K562 (cell line): ENCODE results near the gene ZDHHC1. TPM values are rescaled to one million over a fixed set of nuclear protein-coding genes. Genes with fewer than 3 reads are reported as not detected.

Experiments used
- ATAC-seq: fragments of 200-7000 bp; cut with Tn5 transposase; 3 replicates; pipeline ENCODE4 v1.9.1; 2020; ENCODE audit warnings: moderate library complexity
- BruUV-seq: library from RNA; stranded (reverse); fragments of 400-500 nt; replicated peaks from 2 replicates; lab custom pipeline; 2021; lab: Mats Ljungman, UMichigan
- CTCF ChIA-PET: fragments of 300-600 bp; formaldehyde crosslinking; extraction: SDS; loops from one replicate; lab custom pipeline; 2021; ENCODE audit warnings: low intra/inter-chr PET ratio; lab: Yijun Ruan, JAX
- POLR2A ChIA-PET: fragments of 300-600, 350-650 bp; sonication (Branson Sonifier 250); formaldehyde crosslinking; extraction: SDS; loops from one replicate; lab custom pipeline; 2021; ENCODE audit warnings: antibody characterized with exemption, inconsistent platforms; lab: Yijun Ruan, JAX
- DNase-seq, 4 experiments: peaks; one replicate each; pipeline versions ENCODE4 v3.0.0 to v3.0.0-alpha.2; 2011 to 2018; ENCODE audit warnings: low spot score in 3 of 4, mixed read lengths in 3 of 4; ENCODE audit errors: extremely low read depth in 1 of 4
- FAIRE-seq: peaks from 2 replicates; lab custom pipeline; 2011; peaks lifted over from hg19 to GRCh38; lab: Jason Lieb, UNC
- H2AFZ ChIP-seq: 2 replicates; pipeline ENCODE4 v1.6.0; 2011; ENCODE audit warnings: low read depth, low read length, control low read depth, inconsistent platforms
- H3K27ac ChIP-seq: fragments of 200-600 bp; 3 replicates; pipeline ENCODE4 v1.8.0; 2011; ENCODE audit warnings: low read depth, mild to moderate bottlenecking, control low read depth, inconsistent platforms, low read length, moderate library complexity, mixed read lengths; ENCODE audit errors: extremely low read depth
- H3K27me3 ChIP-seq, 2 experiments: fragments of 300-600 bp in 1 of 2; 2 replicates in 1 of 2; 3 replicates in 1 of 2; pipeline versions ENCODE4 v1.6.0 to v1.8.0; 2011; ENCODE audit warnings: inconsistent platforms in 2 of 2, low read length in 2 of 2, mild to moderate bottlenecking in 1 of 2, mixed read lengths in 1 of 2, moderate library complexity in 1 of 2; ENCODE audit not compliant: control insufficient read depth in 2 of 2, insufficient read depth in 2 of 2
- H3K36me3 ChIP-seq: fragments of 300-600 bp; 3 replicates; pipeline ENCODE4 v1.8.0; 2011; ENCODE audit warnings: mild to moderate bottlenecking, low read length, inconsistent platforms; ENCODE audit not compliant: control insufficient read depth, insufficient read depth
- H3K4me1 ChIP-seq, 2 experiments: fragments of 200-600 bp in 1 of 2; replicated peaks in 1 of 2; 2 replicates in 1 of 2; 3 replicates in 1 of 2; pipeline versions ENCODE4 v1.5.1 to v1.8.0; 2011; ENCODE audit warnings: inconsistent platforms in 2 of 2, low read length in 2 of 2, mild to moderate bottlenecking in 1 of 2, mixed read lengths in 1 of 2, moderate library complexity in 1 of 2; ENCODE audit not compliant: control insufficient read depth in 2 of 2, insufficient read depth in 2 of 2
- H3K4me2 ChIP-seq: 2 replicates; pipeline ENCODE4 v1.6.1; 2011; ENCODE audit warnings: low read length, control low read depth, inconsistent platforms, mixed read lengths; ENCODE audit not compliant: insufficient read depth
- H3K4me3 ChIP-seq: fragments of 200-600 bp; sonication (generic), shearing (Covaris generic); 2 replicates; pipeline ENCODE4 v1.5.1; 2016; ENCODE audit warnings: control low read depth, inconsistent platforms
- H3K79me2 ChIP-seq: fragments of 200-600 bp; 3 replicates; pipeline ENCODE4 v1.8.0; 2011; ENCODE audit warnings: low read length, inconsistent platforms; ENCODE audit not compliant: control insufficient read depth, insufficient read depth
- H3K9ac ChIP-seq, 2 experiments: 2 replicates each; pipeline versions ENCODE4 v1.6.0 to v1.6.1; 2011; ENCODE audit warnings: low read depth in 2 of 2, low read length in 2 of 2, control low read depth in 1 of 2, inconsistent platforms in 1 of 2, mild to moderate bottlenecking in 1 of 2, mixed read lengths in 1 of 2; ENCODE audit not compliant: insufficient read depth in 1 of 2
- H3K9me1 ChIP-seq: one replicate; pipeline ENCODE4 v1.6.0; 2011; ENCODE audit warnings: inconsistent platforms, mild to moderate bottlenecking, low read length, moderate library complexity; ENCODE audit not compliant: control insufficient read depth, insufficient read depth
- H3K9me3 ChIP-seq: replicated peaks from 2 replicates; pipeline ENCODE4 v1.5.1; 2011; ENCODE audit warnings: low read depth, low read length, inconsistent platforms; ENCODE audit not compliant: control insufficient read depth, insufficient read depth
- H4K20me1 ChIP-seq: replicated peaks from 2 replicates; pipeline ENCODE4 v1.6.1; 2011; ENCODE audit warnings: low read length, inconsistent platforms, mixed read lengths; ENCODE audit not compliant: control insufficient read depth, insufficient read depth
- BRF1 ChIP-seq: IDR thresholded peaks from 3 replicates; pipeline ENCODE4 v1.6.1; 2011; ENCODE audit warnings: borderline replicate concordance, mild to moderate bottlenecking; ENCODE audit not compliant: insufficient read length; ENCODE audit errors: extremely low read depth
- HNRNPLL ChIP-seq: fragments of 200-400 bp; formaldehyde crosslinking; IDR thresholded peaks from 2 replicates; pipeline ENCODE4 v1.6.1; 2017; ENCODE audit warnings: low read length, low read depth, mild to moderate bottlenecking; ENCODE audit not compliant: poor library complexity, severe bottlenecking
- TAF15 ChIP-seq: fragments of 200-400 bp; formaldehyde crosslinking; IDR thresholded peaks from 2 replicates; pipeline ENCODE4 v1.6.1; 2017; ENCODE audit warnings: mild to moderate bottlenecking, low read depth, low read length, moderate library complexity
- WGBS: fragments of 100-300 bp; shearing (Covaris generic); methylation state at CpG from one replicate; pipeline ENCODE4 v1.1.6; 2016; ENCODE audit warnings: low coverage, mixed read lengths; ENCODE audit not compliant: insufficient coverage; ENCODE audit errors: missing lambda C conversion rate; 5-methylcytosine and 5-hydroxymethylcytosine counted together
- in situ Hi-C: fragments of 300-500 bp; cut with MboI; formaldehyde crosslinking; loops from 4 replicates; pipeline ENCODE4 v1.15.0; 2018; ENCODE audit warnings: inconsistent platforms, mixed read lengths
- intact Hi-C: fragments of 100-400 bp; cut with micrococcal nuclease; formaldehyde crosslinking; loops from 2 replicates; pipeline ENCODE4 v1.14.2; 2022
- polyA plus RNA-seq, 8 experiments: library from polyadenylated mRNA; depleted of rRNA in 4 of 8; stranded (reverse) in 5 of 8; unstranded in 3 of 8; fragments of >200 nt; fragmentation: Nextera tagmentation in 2 of 8; fragmentation: Illumina TruSeq in 1 of 8; extraction: Ambion mirVana in 2 of 8; extraction: Trizol in 1 of 8; gene quantifications; 2 replicates each; pipeline versions ENCODE4 v1.2.1 to v1.2.3, GENCODE V29; 2011 to 2014; ENCODE audit warnings: inconsistent platforms in 1 of 8, missing spikeins in 1 of 8
- small RNA-seq: library from RNA; depleted of rRNA; stranded (forward); fragments of <200 nt; gene quantifications from one replicate; pipeline ENCODE3, GENCODE V24; 2014
- total RNA-seq, 7 experiments: library from RNA; depleted of rRNA in 6 of 7; stranded (reverse); fragments of >200 nt in 6 of 7; fragmentation: Illumina TruSeq in 2 of 7; extraction: Trizol in 2 of 7; gene quantifications; 2 replicates each; pipeline versions ENCODE4 v1.2.1 to v1.2.3, GENCODE V29; 2011 to 2021; ENCODE audit warnings: low replicate concordance in 1 of 7

Gene ZDHHC1
- total and polyA plus RNA-seq, 9 of the 15 experiments (the other 6 are each of a cell fraction or from before 2014, with no cell fraction given) = 0.06 to 0.77 (median 0.25) TPM; not detected in 4

GRCh38 chr16:67346341-67346740, 69.9 kb downstream of the ZDHHC1 start:
- no peaks in the 10 kb centered on the region for H3K79me2 ChIP-seq
- no peaks in the 10 kb centered on the region for H3K9me1 ChIP-seq
- H3K27me3 ChIP-seq = 0 out of 5 replicates have a peak, but pooled peaks cover under 1 to 4% of the 10 kb centered on the region in 2 experiments
- H2AFZ ChIP-seq = no peak overlapping the region
- 19% methylated on average over 3 of the region's 3 CpGs for WGBS
- intact Hi-C loops = loop anchor here (10.0 kb wide), 1 partner anchor 48 kb away; the partner anchor contains the start of gene TPPP3
- no peak for ATAC-seq
- in situ Hi-C loops = no loop called here
- DNase-seq = no peak
- H4K20me1 ChIP-seq = no peaks in the 10 kb centered on the region
- no peaks in the 10 kb centered on the region for H3K36me3 ChIP-seq
- BruUV-seq = no TSS peak
- no peak for TF ChIP-seq TAF15
- ChIA-PET POLR2A (interaction anchor here (0.7 to 1.6 kb wide), 2 partner anchors 61 to 86 kb away, joined by 3 read pairs; no protein-coding TSS in a partner anchor), CTCF (no interaction called here)
- FAIRE-seq = no peak
- H3K27ac ChIP-seq = no peak overlapping the region
- H3K4me3 ChIP-seq = no peak overlapping the region
- no peaks in the 10 kb centered on the region for H3K9me3 ChIP-seq
- no peak overlapping the region for H3K9ac ChIP-seq
- H3K4me1 ChIP-seq = no peaks in the 10 kb centered on the region
- no peak overlapping the region for H3K4me2 ChIP-seq

GRCh38 chr16:67345401-67345800, 70.9 kb downstream of the ZDHHC1 start:
- CTCF ChIA-PET = no interaction called here
- Histone ChIP-seq H2AFZ (no peak overlapping the region), H3K27me3 (0 out of 5 replicates have a peak, but pooled peaks cover 0 to 2% of the 10 kb centered on the region in 2 experiments), H3K79me2 (no peaks in the 10 kb centered on the region), H3K27ac (no peak overlapping the region), H3K9me3 (no peaks in the 10 kb centered on the region), H4K20me1 (no peaks in the 10 kb centered on the region), H3K9ac (no peak overlapping the region), H3K9me1 (no peaks in the 10 kb centered on the region), H3K36me3 (no peaks in the 10 kb centered on the region), H3K4me3 (no peak overlapping the region), H3K4me2 (no peak overlapping the region), H3K4me1 (no peaks in the 10 kb centered on the region)
- TF ChIP-seq BRF1 = no peak
- no peak for TF ChIP-seq HNRNPLL
- DNase-seq (no peak), FAIRE-seq (no peak), ATAC-seq (no peak)
- intact Hi-C loops (loop anchor here (10.0 kb wide), 1 partner anchor 49 kb away; the partner anchor contains the start of gene TPPP3), in situ Hi-C loops (no loop called here)
- 13% methylated on average over 1 of the region's 1 CpG for WGBS
- no TSS peak for BruUV-seq
- POLR2A ChIA-PET = no interaction called here

Small RNA genes lying within 50 kb of the gene (small RNA-seq; reads per million reads assigned to genes)
- not detected for gene RNU1-123P

Other genes starting within 250 kb of the ZDHHC1 start
Only the 7 nearest of the 20 such genes appear.
- 0.29 and 0.91 TPM in 2 replicates for gene KCTD19, start 89.7 kb downstream of the ZDHHC1 start, total RNA-seq (2014; rRNA removed)
- gene KCTD19, start 89.7 kb downstream of the ZDHHC1 start, total RNA-seq (2014; rRNA removed; fragmentation: Illumina TruSeq; extraction: Trizol) = 0.15 and 0.16 TPM in 2 replicates
- 0.11 and 0.34 TPM in 2 replicates for gene KCTD19, start 89.7 kb downstream of the ZDHHC1 start, total RNA-seq (2015; rRNA removed; fragmentation: Illumina TruSeq; extraction: Trizol)
- gene KCTD19, start 89.7 kb downstream of the ZDHHC1 start, total RNA-seq (2021) = 0.22 and 0.25 TPM in 2 replicates
- 0.32 and 0.33 TPM in 2 replicates for gene KCTD19, start 89.7 kb downstream of the ZDHHC1 start, polyA plus RNA-seq (2011; rRNA removed)
- 0.31 and 0.53 TPM in 2 replicates for gene KCTD19, start 89.7 kb downstream of the ZDHHC1 start, polyA plus RNA-seq (2014; fragmentation: Illumina TruSeq; extraction: Trizol)
- gene KCTD19, start 89.7 kb downstream of the ZDHHC1 start, polyA plus RNA-seq (2014; fragmentation: Nextera tagmentation; extraction: Ambion mirVana) = not detected
- gene KCTD19, start 89.7 kb downstream of the ZDHHC1 start, polyA plus RNA-seq (2014; rRNA removed) = 0.03 TPM in 2 replicates
- gene LRRC36, start 89.7 kb downstream of the ZDHHC1 start, total RNA-seq (2014; rRNA removed) = 0.09 TPM in 1 of 2 replicates, not detected in the other
- 0.36 TPM in 1 of 2 replicates, not detected in the other for gene LRRC36, start 89.7 kb downstream of the ZDHHC1 start, total RNA-seq (2014; rRNA removed; fragmentation: Illumina TruSeq; extraction: Trizol)
- gene LRRC36, start 89.7 kb downstream of the ZDHHC1 start, total RNA-seq (2015; rRNA removed; fragmentation: Illumina TruSeq; extraction: Trizol) = 0.14 and 0.34 TPM in 2 replicates
- gene LRRC36, start 89.7 kb downstream of the ZDHHC1 start, total RNA-seq (2021) = 0.11 TPM in 1 of 2 replicates, not detected in the other
- 0.40 and 0.49 TPM in 2 replicates for gene LRRC36, start 89.7 kb downstream of the ZDHHC1 start, polyA plus RNA-seq (2011; rRNA removed)
- 0.19 and 0.36 TPM in 2 replicates for gene LRRC36, start 89.7 kb downstream of the ZDHHC1 start, polyA plus RNA-seq (2014; fragmentation: Illumina TruSeq; extraction: Trizol)
- gene LRRC36, start 89.7 kb downstream of the ZDHHC1 start, polyA plus RNA-seq (2014; fragmentation: Nextera tagmentation; extraction: Ambion mirVana) = under 1 TPM; 0.15 to 0.30 TPM
- 0.13 TPM in 1 of 2 replicates, not detected in the other for gene LRRC36, start 89.7 kb downstream of the ZDHHC1 start, polyA plus RNA-seq (2014; rRNA removed)
- 0.16 and 0.50 TPM in 2 replicates for gene TPPP3, start 23.0 kb downstream of the ZDHHC1 start, total RNA-seq (2014; rRNA removed)
- gene TPPP3, start 23.0 kb downstream of the ZDHHC1 start, total RNA-seq (2014; rRNA removed; fragmentation: Illumina TruSeq; extraction: Trizol) = 0.25 TPM in 1 of 2 replicates, not detected in the other
- not detected in 2 replicates for gene TPPP3, start 23.0 kb downstream of the ZDHHC1 start, total RNA-seq (2015; rRNA removed; fragmentation: Illumina TruSeq; extraction: Trizol)
- 0.38 and 0.44 TPM in 2 replicates for gene TPPP3, start 23.0 kb downstream of the ZDHHC1 start, total RNA-seq (2021)
- 0.32 and 0.58 TPM in 2 replicates for gene TPPP3, start 23.0 kb downstream of the ZDHHC1 start, polyA plus RNA-seq (2011; rRNA removed)
- 0.36 and 0.66 TPM in 2 replicates for gene TPPP3, start 23.0 kb downstream of the ZDHHC1 start, polyA plus RNA-seq (2014; fragmentation: Illumina TruSeq; extraction: Trizol)
- gene TPPP3, start 23.0 kb downstream of the ZDHHC1 start, polyA plus RNA-seq (2014; fragmentation: Nextera tagmentation; extraction: Ambion mirVana) = under 1 TPM in 1 of 2 experiments, not detected in 1; 0.13 TPM
- gene TPPP3, start 23.0 kb downstream of the ZDHHC1 start, polyA plus RNA-seq (2014; rRNA removed) = 0.50 and 0.92 TPM in 2 replicates
- 0.95 and 2.9 TPM in 2 replicates for gene HSD11B2, start 14.6 kb upstream of the ZDHHC1 start, total RNA-seq (2014; rRNA removed)
- 0.22 and 0.55 TPM in 2 replicates for gene HSD11B2, start 14.6 kb upstream of the ZDHHC1 start, total RNA-seq (2014; rRNA removed; fragmentation: Illumina TruSeq; extraction: Trizol)
- gene HSD11B2, start 14.6 kb upstream of the ZDHHC1 start, total RNA-seq (2015; rRNA removed; fragmentation: Illumina TruSeq; extraction: Trizol) = 0.60 and 0.65 TPM in 2 replicates
- gene HSD11B2, start 14.6 kb upstream of the ZDHHC1 start, total RNA-seq (2021) = 1.9 and 2.0 TPM in 2 replicates
- gene HSD11B2, start 14.6 kb upstream of the ZDHHC1 start, polyA plus RNA-seq (2011; rRNA removed) = 0.79 and 2.2 TPM in 2 replicates
- 1.4 and 2.7 TPM in 2 replicates for gene HSD11B2, start 14.6 kb upstream of the ZDHHC1 start, polyA plus RNA-seq (2014; fragmentation: Illumina TruSeq; extraction: Trizol)
- under 1 TPM; 0.08 to 0.18 TPM for gene HSD11B2, start 14.6 kb upstream of the ZDHHC1 start, polyA plus RNA-seq (2014; fragmentation: Nextera tagmentation; extraction: Ambion mirVana)
- gene HSD11B2, start 14.6 kb upstream of the ZDHHC1 start, polyA plus RNA-seq (2014; rRNA removed) = 1.4 and 2.2 TPM in 2 replicates
- gene ATP6V0D1, start 64.7 kb upstream of the ZDHHC1 start, total RNA-seq (2014; rRNA removed) = 45.6 and 54.5 TPM in 2 replicates
- gene ATP6V0D1, start 64.7 kb upstream of the ZDHHC1 start, total RNA-seq (2014; rRNA removed; fragmentation: Illumina TruSeq; extraction: Trizol) = 22.0 and 30.6 TPM in 2 replicates
- gene ATP6V0D1, start 64.7 kb upstream of the ZDHHC1 start, total RNA-seq (2015; rRNA removed; fragmentation: Illumina TruSeq; extraction: Trizol) = 51.8 and 53.5 TPM in 2 replicates
- 61.3 and 61.5 TPM in 2 replicates for gene ATP6V0D1, start 64.7 kb upstream of the ZDHHC1 start, total RNA-seq (2021)
- gene ATP6V0D1, start 64.7 kb upstream of the ZDHHC1 start, polyA plus RNA-seq (2011; rRNA removed) = 48.2 and 51.5 TPM in 2 replicates
- gene ATP6V0D1, start 64.7 kb upstream of the ZDHHC1 start, polyA plus RNA-seq (2014; fragmentation: Illumina TruSeq; extraction: Trizol) = 64.9 and 69.7 TPM in 2 replicates
- 10 to 100 TPM; 23.2 to 40.7 TPM for gene ATP6V0D1, start 64.7 kb upstream of the ZDHHC1 start, polyA plus RNA-seq (2014; fragmentation: Nextera tagmentation; extraction: Ambion mirVana)
- 33.9 and 37.3 TPM in 2 replicates for gene ATP6V0D1, start 64.7 kb upstream of the ZDHHC1 start, polyA plus RNA-seq (2014; rRNA removed)
- not detected in 2 replicates for gene AGRP, start 67.1 kb upstream of the ZDHHC1 start, total RNA-seq (2014; rRNA removed)
- not detected in 2 replicates for gene AGRP, start 67.1 kb upstream of the ZDHHC1 start, total RNA-seq (2014; rRNA removed; fragmentation: Illumina TruSeq; extraction: Trizol)
- not detected in 2 replicates for gene AGRP, start 67.1 kb upstream of the ZDHHC1 start, total RNA-seq (2015; rRNA removed; fragmentation: Illumina TruSeq; extraction: Trizol)
- not detected in 2 replicates for gene AGRP, start 67.1 kb upstream of the ZDHHC1 start, total RNA-seq (2021)
- not detected in 2 replicates for gene AGRP, start 67.1 kb upstream of the ZDHHC1 start, polyA plus RNA-seq (2011; rRNA removed)
- not detected in 2 replicates for gene AGRP, start 67.1 kb upstream of the ZDHHC1 start, polyA plus RNA-seq (2014; fragmentation: Illumina TruSeq; extraction: Trizol)
- gene AGRP, start 67.1 kb upstream of the ZDHHC1 start, polyA plus RNA-seq (2014; fragmentation: Nextera tagmentation; extraction: Ambion mirVana) = not detected
- gene AGRP, start 67.1 kb upstream of the ZDHHC1 start, polyA plus RNA-seq (2014; rRNA removed) = not detected in 2 replicates
- gene RIPOR1, start 112.4 kb upstream of the ZDHHC1 start, total RNA-seq (2014; rRNA removed) = 3.5 and 7.9 TPM in 2 replicates
- gene RIPOR1, start 112.4 kb upstream of the ZDHHC1 start, total RNA-seq (2014; rRNA removed; fragmentation: Illumina TruSeq; extraction: Trizol) = 1.2 and 1.4 TPM in 2 replicates
- gene RIPOR1, start 112.4 kb upstream of the ZDHHC1 start, total RNA-seq (2015; rRNA removed; fragmentation: Illumina TruSeq; extraction: Trizol) = 3.0 and 3.1 TPM in 2 replicates
- 25.4 and 31.1 TPM in 2 replicates for gene RIPOR1, start 112.4 kb upstream of the ZDHHC1 start, total RNA-seq (2021)
- 2.2 and 6.3 TPM in 2 replicates for gene RIPOR1, start 112.4 kb upstream of the ZDHHC1 start, polyA plus RNA-seq (2011; rRNA removed)
- gene RIPOR1, start 112.4 kb upstream of the ZDHHC1 start, polyA plus RNA-seq (2014; fragmentation: Illumina TruSeq; extraction: Trizol) = 10.0 and 14.1 TPM in 2 replicates
- gene RIPOR1, start 112.4 kb upstream of the ZDHHC1 start, polyA plus RNA-seq (2014; fragmentation: Nextera tagmentation; extraction: Ambion mirVana) = under 1 TPM; 0.36 to 0.37 TPM
- 7.2 and 9.2 TPM in 2 replicates for gene RIPOR1, start 112.4 kb upstream of the ZDHHC1 start, polyA plus RNA-seq (2014; rRNA removed)